HG03045 (cell line): Measurements from ENCODE around the gene SHISA8.

Experiments used
- ATAC-seq: cut with Tn5 transposase; IDR thresholded peaks from one replicate; pipeline ENCODE4 v1.9.1; 2021; ENCODE audit warnings: mild to moderate bottlenecking, moderate library complexity; ENCODE audit not compliant: unreplicated experiment

The SHISA8 gene

DNA sequence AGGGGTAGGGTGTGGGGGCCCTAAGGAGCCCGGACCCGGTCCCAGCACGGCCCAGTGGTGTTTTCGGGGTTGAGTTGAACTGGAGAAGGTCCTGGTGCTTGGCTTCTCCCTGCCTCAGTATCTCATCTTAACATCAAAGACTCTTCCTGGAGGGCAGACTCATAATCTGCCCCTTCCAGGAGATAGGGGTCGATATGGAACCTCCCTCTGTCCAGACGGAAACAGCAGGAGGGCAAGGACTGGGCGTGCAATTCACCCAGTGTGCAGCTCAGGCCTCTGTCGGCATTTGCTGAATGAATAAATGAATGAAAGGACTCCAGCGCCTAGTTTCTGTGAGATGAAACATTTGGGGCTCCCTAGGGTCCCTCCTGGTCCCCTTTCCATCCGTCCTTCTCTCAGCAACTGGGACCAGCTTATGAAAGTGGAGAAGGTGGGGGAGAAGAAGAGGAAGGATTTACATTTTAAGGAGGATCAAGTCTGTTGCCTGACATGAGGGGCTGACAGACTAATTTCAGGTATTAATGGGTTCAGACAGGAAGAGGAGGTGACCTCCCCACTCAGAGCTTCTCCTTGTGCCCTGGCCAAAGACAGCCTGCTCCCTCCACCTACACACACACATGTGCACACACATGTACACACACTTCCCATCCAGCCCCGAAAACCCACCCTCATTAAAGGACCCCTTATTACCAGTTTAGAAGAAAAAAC is 1.1 kb upstream of the SHISA8 start:
- no peak for ATAC-seq

DNA sequence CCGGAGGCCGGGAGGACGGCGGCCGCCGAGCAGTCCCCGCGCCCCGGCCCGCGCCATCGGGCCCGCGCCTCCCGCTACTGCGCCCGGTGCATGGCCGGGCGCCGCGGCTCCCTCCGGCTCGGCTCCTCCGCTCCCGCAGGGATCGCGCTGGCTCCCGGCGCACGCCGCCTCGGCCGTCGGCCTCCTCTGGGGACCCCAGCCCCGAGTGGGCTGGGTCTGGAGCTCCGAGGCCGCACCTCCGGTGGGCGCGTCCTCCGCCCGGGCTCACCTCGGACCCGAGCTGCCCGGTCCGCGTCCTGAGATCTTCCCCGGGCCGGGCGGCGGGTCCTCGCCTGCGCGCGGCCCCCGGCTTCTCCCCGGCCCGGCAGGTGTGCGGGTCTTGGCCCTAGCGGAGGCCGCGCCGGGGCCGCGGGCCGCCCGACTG is 251 bp downstream of the SHISA8 start:
- ATAC-seq, result no peak

DNA sequence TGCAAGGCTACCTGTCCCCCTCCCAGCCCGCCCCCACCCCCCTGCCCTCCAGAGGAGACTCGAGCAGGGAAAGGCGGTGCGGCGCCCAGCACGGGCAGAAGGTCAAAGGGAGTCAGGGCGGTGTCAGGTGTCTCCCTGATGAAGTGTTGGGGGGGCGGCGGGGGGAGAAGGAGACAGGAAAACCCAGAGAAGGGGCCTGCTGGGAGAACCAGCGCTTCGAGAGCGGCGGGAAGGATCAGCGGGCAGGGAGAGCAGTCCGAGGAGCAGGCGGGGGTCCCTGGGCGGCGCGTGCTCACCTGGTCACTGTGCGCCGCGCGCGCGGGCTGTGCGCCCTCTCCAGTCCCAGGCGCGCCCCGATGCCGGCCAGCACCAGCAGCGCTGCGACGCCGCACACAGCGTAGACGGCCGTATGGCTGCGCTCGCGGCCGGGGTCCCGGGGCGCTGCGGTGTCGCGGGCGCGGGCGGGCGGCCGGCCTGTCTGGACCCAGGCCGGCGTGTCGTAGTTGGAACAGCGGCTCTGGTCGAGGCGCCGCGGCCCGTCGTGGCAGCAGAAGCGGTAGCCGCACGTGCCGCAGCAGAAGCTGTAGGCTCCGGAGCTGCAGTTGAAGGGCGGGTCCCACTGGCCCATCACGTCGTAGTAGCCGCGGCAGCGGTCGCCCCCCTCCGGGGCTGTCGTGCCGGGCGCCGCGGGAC is 886 bp downstream of the SHISA8 start:
- ATAC-seq, result no peak

DNA sequence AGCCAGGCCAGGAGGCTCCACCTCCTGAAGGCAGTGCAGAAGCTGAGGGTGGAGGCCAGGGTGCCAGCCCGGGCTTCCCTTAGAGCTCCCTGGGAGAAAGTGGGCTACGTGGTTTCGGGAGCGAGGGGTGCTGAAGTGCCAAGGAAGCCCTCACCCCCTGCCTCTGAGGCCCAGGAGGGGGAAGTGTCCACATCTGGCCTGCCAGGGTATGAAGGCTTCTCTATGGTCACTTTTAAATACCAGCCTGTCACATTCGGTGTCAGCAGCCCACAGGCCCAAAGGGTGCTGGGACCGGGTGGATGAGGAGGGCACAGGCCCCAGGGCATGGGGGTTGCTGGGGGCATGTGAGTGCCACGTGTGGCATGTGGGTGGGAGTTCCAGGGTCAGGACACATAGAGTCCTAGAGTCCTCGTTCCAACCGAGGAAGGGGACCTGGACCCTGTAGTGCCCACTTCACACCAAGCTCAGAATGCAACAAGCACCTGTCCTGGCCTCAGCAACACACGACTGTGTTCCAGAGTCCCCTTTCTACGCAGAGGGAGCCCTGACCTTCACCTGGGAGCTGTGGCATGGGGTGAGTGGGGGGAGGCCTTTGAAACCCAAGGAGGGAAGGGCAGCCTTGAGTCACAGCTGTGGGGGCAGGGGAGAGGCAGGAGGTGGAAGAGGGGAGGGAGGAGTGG is 1.7 kb downstream of the SHISA8 start:
- no peak for ATAC-seq

DNA sequence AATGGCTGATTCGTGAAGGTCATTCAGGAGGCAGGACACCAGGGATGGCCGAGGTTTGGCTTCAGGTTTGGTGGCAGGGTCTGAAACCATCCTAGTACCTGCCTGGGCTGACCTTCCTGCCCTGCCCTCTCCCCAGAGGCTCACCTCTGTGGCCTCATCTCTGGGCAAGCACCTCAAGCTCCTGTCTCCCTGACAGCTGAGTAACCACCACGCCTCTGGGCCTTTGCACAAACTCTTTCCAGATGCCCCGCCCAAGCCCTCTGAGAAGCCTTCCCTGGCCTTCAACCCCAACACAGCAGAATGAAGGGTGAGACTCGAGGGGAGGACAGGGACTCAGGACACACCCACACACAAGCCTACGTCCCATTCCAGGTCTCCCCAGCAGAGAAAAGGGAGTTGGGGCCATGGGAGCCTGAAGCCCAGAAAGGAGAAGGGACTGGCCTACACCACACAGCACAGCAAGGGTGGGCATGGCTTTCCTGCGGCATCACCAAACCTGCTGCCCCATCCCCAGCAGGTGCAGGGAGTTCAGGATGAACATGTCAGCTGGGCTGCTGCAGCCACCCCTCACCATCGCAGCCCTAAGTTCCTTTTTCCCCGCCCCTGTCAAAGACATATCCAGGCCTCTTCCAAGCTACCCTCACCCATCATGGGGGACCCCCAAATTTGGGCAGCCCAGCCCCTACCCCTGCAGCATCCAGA is 2.4 kb downstream of the SHISA8 start:
- ATAC-seq, result no peak

DNA sequence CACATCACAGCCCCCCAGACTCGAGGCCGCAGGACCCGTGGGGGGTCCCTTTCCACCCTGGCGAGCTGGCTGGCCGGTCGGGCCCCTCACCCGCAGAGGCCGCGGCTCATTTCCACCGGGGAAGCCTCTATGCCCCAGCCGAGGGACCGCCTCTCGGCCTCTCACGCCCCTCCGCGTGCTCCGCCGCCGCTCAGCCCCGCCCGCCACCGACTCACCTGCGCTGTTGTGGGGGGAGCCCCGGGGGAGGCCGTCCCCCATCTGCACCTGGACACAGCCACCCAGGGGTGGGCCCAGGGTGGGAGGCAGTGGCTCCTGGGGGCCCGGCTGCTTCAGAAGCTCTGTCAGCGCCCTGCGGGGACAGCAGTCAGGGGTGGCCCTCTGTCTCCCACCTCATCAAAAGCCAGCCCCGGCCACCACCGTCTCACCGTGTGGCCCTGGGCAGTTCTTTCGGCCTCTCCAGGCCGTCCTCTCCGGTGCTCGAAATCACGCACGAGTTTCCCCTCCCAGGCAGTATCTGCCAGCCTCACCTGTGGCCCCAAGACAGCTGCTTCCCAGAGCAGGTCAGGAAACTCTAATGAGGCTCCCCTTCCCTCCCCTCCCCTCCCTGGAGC is 3.8 kb downstream of the SHISA8 start:
- ATAC-seq, result no peak

DNA sequence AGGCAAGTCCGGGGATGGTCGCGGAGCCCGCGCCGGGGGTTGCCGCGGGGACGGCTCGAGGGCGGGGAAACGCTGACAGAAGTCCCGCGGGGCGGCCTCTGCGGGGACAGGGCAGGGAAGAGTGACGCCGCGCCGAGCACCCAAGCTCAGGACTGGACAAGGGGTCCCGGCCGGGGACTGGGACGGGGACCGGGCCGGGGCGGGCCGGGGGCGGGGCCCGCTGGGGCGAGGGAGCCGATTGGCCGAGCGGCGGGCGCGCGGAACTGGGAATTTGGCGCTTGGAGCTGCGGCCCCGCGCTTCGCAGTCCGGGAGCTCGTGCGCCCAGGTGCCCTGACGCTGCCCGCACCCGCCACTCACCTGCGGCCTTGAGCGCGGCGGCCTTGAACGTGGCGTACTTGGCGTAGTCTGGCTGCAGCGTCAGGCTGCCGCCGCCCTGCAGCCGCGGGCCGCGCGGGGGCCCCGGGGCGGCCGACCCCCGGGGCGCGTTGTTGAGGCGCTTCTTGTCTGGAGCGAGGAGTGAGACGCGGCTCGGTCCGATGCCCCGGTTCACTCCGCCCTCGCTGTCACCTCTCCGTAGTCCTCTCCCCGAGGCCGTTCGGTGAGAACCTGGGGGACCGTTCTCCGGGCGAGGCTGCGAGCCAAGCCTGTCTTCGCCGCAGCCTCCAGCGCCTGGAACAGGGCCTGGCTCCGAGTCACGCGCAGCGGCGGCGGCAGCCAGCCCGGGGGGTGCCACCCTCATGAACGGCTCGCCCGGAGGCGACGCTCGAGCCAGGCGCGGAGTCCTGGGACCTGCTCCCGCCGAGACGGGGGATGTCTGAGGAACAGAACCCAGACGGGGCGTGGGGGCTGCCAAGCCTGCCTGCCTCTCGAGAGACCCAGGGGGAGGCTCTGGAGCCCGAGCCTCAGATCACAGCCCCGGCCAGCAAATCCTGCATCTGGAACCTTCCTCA is 4.5 kb downstream of the SHISA8 start:
- ATAC-seq, result no peak

DNA sequence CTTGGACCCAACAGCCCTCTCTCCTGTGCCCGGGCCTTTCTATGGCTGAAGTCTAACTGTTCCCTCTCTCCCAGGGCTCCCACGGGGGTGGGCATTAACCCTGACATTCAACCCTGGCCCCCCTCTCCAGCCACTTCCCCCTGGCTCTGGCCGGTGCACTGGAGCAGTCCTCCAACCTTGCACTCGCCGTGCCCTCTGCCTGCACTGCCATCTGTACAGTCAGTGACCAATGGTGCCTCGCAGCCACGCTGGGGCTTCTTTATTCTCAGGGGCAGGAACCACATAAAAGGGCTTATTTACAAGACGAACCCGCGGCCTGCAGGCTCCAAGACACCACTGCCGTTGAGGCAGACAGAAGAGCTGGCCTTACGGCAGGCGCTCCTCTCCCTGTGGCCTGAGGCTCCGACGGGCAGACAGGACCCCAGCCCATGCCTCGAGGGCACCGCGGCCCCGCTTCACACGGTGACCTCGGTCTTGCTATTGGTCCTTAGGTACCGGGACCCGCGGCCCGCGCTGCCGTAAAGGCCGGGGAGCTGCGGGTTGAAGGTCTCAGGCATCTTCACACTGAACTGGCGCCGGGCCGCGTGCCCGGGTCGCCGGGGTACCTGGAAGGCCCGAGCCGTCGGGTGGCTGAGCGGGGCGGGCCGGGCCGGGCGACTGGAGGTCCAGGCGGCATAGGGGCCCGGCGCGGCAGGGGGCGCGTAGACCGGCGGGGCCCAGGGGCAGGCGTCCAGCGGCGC is 5.4 kb downstream of the SHISA8 start:
- ATAC-seq, result no peak

DNA sequence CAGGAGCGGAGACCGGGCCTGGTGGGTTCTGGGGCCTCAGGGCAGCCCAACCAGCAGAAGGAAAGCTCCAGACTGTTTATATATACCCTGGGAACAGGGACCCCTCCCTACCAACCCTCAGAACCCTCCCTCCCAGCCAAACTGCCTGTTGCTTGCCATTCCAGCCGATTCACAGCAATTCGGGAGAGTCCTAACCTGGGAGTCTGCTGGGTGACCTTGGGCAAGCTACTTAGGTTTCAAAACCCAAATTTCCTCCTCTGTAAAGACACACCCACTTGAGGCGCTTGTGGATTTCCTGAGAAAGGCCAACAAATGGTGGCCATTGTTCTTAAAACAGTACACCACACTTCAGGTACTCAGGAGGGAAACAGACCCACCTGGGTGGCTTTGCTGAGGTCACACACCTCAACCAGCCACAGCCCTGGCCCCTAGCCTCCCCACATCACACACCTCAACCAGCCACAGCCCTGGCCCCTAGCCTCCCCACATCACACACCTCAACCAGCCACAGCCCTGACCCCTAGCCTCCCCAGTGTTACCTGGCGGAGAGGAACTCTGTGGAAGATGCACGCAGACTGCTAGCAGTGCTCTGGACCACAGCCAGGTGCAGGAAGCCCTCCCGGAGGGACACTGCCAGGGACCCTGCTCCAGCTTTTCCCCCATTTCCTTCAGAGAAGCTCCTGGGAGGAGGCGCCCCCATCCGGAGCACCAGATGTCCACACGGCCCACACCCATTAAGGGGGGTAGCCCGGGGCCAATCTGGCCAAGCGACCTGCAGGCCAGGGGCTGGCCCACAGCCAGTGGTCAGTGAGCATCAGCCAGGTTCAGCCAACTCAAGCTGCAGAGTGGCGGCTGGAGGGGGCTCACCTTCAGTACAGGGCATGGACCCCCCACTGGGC is 6.2 kb downstream of the SHISA8 start:
- no peak for ATAC-seq

DNA sequence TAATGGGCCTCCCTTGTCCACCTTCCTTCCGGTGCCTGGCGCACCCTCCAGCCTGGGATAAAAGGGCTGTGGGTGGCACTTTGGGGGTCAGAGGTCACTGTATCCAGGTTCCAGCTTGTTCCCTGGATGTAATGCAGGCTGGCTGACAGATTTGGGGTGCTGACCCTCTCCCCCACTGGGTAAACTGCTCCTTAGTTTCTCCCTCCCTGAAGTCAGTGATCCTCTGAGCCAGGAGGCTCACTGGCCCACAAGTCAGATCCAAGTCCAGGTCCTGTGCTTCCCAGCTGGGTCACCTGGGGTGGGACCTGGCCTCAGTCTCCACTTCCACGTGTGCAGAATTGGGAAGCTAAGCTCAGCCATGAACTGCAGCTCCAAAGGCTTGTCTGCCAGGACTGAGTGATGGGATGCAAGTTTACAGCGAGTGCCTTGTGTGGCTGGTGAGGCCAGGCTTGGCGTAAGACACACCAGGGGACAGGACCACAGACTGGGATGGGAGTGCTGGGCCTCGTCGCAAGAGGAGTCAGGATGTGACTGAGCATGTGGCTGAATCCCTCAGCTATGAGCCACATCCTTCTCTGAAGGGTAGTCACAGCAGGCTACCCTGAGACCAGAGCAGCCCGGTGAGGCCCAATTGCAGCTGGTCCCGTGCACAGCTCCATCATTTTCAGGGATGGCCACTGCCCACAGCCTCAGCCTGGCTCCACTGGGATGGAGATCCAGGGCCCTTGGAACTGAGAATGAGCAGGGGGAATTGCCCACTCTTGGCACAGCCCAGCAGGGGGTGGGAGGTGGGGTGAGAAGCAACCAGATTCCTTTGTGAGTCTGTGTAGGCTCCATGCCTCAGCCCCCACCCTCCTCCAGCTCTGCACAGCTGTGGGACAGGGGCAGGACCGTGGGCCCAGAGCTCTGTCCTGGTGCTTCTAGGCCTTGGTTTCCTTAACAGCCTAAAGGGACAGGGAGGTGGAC is 7.2 kb downstream of the SHISA8 start:
- ATAC-seq, result no peak

DNA sequence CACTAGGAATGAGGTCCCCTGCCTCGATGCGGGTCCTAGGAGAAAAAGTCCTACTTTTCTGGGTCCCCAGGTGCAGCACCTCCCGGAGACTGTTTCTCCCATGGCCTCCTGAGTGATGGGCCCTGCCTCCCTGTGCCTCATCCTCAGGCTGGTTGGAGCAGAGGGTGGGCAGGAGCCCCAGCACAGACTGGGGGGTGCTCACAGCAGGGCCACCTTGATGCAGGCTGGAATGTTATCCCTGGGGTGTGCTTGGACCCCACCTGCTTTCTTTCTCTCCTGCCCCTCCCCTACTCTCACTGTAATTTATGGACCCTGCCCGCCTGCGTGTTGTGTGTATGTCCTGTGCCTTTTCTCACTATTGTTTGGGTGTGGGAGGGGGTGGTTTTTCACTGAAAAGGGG is 8.1 kb downstream of the SHISA8 start:
- ATAC-seq, result no peak

DNA sequence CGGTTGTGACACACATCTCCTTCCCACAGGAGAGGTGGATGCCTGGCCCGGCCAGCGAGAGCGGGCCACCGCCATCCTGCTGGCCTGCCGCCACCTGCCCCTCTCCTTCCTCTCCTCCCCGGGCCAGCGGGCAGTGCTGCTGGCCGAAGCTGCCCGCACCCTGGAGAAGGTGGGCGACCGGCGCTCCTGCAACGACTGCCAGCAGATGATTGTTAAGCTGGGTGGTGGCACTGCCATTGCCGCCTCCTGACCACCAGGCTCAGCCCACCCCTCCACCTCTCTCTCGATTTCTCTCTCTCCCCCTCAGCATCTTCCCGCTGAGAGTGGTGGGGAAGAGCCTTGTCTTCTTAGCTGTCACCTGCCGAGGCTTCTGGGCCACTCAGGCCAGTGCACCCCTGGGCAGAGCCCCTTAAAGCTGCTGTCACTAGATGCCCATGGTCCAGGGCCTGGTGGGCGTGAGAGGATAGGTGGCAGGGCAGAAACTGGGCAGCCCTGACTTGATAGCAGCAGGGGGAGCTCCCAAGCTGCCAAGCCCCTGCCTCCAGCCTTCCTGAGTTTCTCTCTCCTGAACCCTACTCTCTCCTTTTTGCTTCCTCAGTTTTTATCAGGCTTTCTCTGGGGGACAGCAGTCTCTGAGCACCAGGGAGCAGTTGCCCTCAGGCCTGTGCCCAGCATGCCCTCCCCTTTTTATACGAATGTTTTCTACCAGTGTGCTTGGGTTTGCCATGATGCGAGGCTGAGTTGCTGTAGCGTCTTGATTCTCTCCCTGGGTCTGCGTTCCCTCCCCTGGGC is 9.3 kb downstream of the SHISA8 start:
- ATAC-seq, result no peak

DNA sequence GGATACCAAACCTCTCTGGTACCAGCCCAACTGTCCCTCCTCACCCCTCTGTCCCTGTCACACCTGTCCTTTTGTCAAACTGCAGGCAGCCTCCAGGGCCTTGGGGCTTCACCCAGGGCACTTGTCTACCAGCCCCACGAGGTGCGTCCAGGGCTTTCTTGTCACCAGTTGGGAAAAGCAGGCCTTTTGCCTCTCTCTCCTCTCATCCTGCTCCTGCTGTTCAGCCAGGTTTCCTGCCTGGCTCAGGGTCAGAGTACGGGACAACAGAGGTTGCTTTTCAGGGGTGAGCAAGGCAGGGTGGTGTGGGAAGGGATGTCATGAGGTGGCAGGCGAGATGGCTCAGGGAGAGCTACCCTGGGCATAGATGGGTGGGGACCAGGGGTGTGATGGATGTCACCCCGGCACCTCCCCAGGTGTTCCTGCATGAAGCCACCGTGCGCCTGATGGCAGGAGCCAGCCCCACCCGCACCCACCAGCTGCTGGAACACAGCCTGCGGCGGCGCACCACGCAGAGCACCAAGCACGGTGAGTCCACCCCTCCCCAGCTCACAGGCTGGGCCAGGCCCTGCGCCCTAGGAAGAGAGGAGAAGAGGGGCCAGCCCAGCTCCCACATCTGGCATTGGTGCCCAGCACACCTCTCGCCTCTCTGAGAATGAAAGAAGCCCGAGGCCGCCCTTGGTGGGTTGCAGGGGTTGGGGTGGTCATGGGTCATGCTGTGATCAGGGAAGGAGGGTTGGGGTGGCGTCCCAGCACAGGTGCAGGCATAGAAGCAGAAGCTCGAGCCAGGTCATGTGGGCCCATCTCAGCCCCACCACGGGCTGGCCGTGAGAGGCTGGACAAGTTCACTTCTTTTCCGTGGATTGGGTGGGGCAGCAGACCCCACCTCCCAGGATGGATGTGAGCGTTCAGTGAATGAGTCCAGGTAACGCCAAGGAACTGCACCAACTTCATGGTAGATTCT is 10.1 kb downstream of the SHISA8 start:
- ATAC-seq, result no peak

DNA sequence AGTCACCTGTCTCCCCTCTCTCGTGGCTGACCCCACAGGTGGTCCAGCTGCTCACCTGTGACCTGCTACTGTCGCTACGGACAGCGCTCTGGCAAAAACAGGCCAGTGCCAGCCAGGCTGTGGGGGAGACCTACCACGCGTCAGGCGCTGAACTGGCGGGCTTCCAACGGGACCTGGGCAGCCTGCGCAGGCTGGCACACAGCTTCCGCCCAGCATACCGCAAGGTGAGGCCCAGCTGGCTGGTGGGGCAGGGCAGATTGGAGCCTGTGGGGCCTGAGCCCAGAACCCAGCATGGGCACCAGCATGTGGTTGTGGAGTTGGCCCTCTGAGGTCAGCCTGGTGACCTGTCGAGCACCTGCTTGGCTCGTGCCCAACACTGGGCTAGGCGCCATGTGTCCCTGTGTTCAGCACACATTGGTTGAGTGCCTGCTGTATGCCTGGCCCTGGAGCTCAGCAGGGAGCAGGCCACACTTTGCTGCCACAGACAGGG is 11.9 kb downstream of the SHISA8 start:
- ATAC-seq, result no peak

DNA sequence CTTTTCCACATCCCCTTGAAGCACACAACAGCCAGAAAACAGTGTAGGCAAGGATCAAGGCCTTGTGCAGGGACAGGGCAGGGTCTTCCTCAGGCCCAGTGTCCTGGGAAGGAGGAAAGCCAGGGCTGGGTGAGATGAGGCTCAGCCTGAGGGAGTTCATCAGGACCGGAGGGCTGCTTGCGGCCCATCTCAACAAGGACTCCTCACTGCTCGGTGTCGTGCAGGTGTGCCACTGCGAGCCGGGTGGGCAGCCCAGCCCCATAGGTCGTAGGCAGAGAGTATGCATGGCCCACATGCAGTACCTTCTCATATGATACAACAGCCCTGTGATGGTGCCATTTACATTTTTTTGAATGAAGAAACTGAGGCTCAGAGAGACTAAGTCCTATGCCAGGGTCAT is 12.9 kb downstream of the SHISA8 start:
- no peak for ATAC-seq
